Measurements from ENCODE around the gene VAMP1.

DNA sequence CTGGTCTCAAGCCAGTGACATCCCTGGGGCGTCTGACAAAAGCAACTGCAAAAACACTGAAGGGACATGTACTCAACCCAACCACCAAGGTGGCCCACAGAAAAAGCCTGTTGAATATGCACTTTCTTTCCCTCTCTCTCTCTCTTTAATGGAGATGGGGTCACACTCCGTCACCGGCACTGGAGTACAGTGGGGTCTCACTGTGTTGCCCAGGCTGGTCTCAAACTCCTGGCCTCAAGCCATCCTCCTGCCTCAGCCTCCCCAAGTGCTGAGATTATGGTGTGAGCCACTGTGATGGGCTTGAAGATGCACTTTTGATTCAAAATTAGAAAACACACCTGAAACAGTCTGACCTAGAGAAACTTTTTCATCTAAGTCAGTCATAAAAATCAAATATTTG lies 32.9 kb downstream of the VAMP1 start:
- TF ChIP-seq POLR2AphosphoS5 (IDR thresholded peaks at IDR 0.05) (no peak), CTCF (IDR thresholded peaks at IDR 0.05) (no peak), EP300 (IDR thresholded peaks at IDR 0.05) (no peak)
